ENCODE results near the gene TENT4A. TPM values are rescaled to one million over a fixed set of nuclear protein-coding genes. Genes with fewer than 3 reads are reported as not detected.

TENT4A gene
- total RNA-seq, 1 donor from 2014 or later: 16.1 TPM

- DNase-seq (ENCODE audit: low read depth): no peak
- no peak for TF ChIP-seq CTCF (conservative IDR thresholded peaks at IDR 0.05; ENCODE audit: low read depth, low read length)
- H3K4me3 ChIP-seq (ENCODE audit: low read depth, low read length): no peak overlapping the region
Observed at GRCh38 chr5:6683241-6683640, 30.0 kb upstream of the TENT4A start.

DNA sequence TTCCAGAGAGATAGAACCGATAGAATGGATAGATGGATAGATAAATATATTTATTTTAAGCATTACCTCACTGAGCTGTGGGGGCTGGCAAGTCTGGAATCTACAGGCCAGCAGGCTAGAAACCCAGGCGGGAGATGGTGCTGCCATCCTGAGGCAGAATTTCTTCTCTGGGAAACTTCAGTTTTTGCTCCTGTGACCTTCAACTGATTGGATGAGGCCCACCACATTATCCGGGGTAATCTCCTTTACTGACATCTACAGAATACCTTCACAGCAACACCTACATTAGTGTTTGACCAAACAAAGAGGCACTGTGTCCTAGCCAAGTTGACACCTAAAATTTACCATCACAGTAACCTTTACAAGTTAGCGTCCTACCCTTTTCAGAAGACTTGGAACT lies 29.2 kb upstream of the TENT4A start:
- no peak overlapping the region for H3K4me3 ChIP-seq (ENCODE audit: low read depth, low read length)
- DNase-seq (ENCODE audit: low read depth): no peak
- TF ChIP-seq CTCF (conservative IDR thresholded peaks at IDR 0.05; ENCODE audit: low read depth, low read length): no peak

- H3K4me3 ChIP-seq (ENCODE audit: low read depth, low read length): no peak overlapping the region
- TF ChIP-seq CTCF (conservative IDR thresholded peaks at IDR 0.05; ENCODE audit: low read depth, low read length): no peak
- DNase-seq (ENCODE audit: low read depth): no peak
Observed at GRCh38 chr5:6686501-6686900, 26.7 kb upstream of the TENT4A start.

- H3K4me3 ChIP-seq (ENCODE audit: low read depth, low read length): peak overlapping the region; percentile 48
- no peak for TF ChIP-seq CTCF (conservative IDR thresholded peaks at IDR 0.05; ENCODE audit: low read depth, low read length)
- DNase-seq (ENCODE audit: low read depth): peak; percentile 32
Observed at GRCh38 chr5:6686915-6687409, 26.3 kb upstream of the TENT4A start.

GRCh38 chr5:6687505-6687904 lies 25.7 kb upstream of the TENT4A start:
- H3K4me3 ChIP-seq (ENCODE audit: low read depth, low read length): no peak overlapping the region
- no peak for TF ChIP-seq CTCF (conservative IDR thresholded peaks at IDR 0.05; ENCODE audit: low read depth, low read length)
- DNase-seq (ENCODE audit: low read depth): no peak

DNA sequence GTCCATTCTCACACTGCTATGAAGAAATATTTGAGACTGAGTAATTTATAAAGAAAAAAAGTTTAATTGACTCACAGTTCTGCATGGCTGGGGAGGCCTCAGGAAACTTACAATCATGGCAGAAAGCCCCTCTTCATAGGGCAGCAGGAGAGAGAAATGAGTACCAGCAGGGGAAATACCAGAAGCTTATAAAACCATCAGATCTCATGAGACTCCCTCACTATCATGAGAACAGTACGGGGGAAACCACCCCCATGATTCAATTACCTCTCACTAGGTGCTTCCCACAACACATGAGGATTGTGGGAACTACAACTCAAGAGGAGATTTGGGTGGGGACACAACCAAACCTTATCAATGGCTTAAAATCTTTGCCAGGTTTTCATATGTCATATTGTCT lies 20.3 kb upstream of the TENT4A start:
- DNase-seq (ENCODE audit: low read depth): no peak
- no peak for TF ChIP-seq CTCF (conservative IDR thresholded peaks at IDR 0.05; ENCODE audit: low read depth, low read length)
- H3K4me3 ChIP-seq (ENCODE audit: low read depth, low read length): no peak overlapping the region

- no peak for TF ChIP-seq CTCF (conservative IDR thresholded peaks at IDR 0.05; ENCODE audit: low read depth, low read length)
- no peak for DNase-seq (ENCODE audit: low read depth)
- no peak overlapping the region for H3K4me3 ChIP-seq (ENCODE audit: low read depth, low read length)
Observed at GRCh38 chr5:6698696-6699095, 14.5 kb upstream of the TENT4A start.

Data from epithelial cell of proximal tubule (primary cell).